ENCODE results near the gene DCUN1D4.
"Not testable (repeated sequence)": the region's sequence is repeated elsewhere in the genome, so short reads cannot be mapped to it uniquely, and the experiment has no call there.

- TF ChIP-seq CTCF (IDR thresholded peaks at IDR 0.05); ETV6 (CRISPR knock-in tag; IDR thresholded peaks at IDR 0.05): not testable (repeated sequence)
These were observed 97.5 kb downstream of the DCUN1D4 start for GRCh38 chr4:51940460-51940859.

All from WTC11 (cell line).